ENCODE data around the gene IGF2BP2.

- TF ChIP-seq CTCF (IDR thresholded peaks at IDR 0.05) (no peak), POLR2A (IDR thresholded peaks at IDR 0.05; ENCODE audit: low read depth) (no peak)
Observed at GRCh38 chr3:185831990-185832389, 7.1 kb upstream of the IGF2BP2 start.
